GM18511 (cell line): ENCODE data around the gene BIRC5.

Experiments used
- ATAC-seq: cut with Tn5 transposase; IDR thresholded peaks from one replicate; pipeline ENCODE4 v1.9.1; 2021; ENCODE audit warnings: mild to moderate bottlenecking, moderate library complexity; ENCODE audit not compliant: unreplicated experiment

The BIRC5 gene

DNA sequence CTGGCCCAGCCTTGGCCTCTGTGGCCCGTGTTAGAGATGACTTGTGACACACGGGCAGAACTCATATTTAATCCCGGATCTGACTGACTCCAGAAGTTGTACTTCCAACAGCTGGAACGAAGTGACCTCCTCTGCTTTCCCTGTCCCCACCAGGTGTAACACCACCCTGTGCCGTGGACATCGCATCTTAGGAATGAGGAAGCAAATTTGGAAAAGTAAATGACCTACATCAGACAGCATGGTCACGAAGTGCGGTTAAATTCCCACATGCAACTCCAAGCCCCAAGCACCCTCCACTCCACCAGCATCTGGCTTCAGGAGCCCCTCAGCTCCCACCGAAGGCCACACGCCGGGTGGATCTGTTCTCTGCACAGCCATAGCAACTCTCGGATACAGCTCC lies 30.1 kb upstream of the BIRC5 start:
- ATAC-seq: no peak

DNA sequence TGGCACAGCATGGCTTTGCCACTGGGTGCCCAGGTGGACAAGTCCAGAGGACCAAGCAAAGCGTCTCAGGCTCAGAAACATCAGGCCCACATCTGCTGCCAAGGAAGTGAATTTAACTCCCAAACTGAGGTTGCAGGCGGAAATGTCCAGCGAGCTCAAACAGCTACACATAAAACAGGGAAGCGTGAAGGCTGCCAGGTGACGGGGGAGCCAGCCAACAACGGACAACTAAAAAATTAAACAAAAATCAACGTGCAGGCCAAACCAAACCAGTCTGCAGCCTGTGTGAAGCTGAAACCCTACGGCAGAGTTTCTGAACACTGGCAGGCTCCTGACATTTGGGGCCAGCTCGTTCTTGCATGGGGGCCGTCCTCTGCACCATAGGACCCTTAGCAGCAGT lies 29.7 kb upstream of the BIRC5 start:
- no peak for ATAC-seq

DNA sequence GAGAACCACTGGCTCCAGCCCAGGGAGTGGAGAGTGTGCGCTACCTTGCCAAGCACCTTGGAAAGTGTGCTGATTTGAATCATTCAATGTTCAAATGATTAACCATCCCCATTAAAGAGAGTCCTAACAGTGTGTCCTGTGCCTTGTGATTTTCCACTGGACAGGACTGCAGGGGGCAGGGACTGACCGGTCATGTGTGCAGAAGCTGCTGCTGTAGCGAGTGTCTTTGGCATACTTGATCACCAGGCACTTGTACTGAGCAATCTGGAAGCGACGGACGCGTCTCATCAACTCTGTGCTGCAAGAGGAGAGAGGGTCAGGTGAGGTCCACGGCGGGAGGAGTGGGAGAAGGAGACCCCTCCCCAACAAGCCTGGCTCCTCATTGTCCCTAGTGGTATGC lies 29.2 kb upstream of the BIRC5 start:
- ATAC-seq: no peak

DNA sequence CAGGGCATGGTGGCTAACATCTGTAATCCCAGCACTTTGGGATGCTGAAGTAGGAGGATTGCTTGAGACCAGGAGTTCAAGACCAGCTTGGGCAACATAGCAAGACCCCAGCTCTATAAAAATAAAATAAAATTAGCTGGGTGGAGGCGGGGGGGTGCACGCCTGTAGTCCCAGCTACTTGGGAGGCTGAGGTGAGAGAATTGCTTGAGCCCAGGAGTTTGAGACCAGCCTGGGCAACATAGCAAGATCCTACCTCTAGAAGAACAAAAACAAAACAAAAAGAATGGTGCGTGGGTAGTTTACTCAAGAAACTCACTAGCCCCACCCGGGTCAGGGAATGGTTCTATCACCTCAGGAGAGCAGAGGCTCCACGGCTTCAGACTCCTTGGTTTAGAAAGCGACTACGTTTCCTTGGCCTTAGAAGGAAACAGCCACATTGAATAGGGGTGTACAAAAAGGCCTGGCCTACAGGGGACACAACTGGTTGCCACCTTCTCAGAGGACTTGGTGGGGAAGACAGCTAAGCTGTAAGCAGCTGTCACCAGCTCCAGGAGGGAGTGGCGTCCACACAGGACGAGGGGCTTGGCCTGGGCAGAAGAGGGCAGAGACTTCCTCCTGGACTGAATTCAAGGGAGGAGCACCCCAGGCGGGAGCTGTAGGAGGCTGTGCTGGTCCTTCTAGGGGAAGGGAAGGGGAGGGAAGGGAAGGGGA lies 27.9 kb upstream of the BIRC5 start:
- no peak for ATAC-seq

DNA sequence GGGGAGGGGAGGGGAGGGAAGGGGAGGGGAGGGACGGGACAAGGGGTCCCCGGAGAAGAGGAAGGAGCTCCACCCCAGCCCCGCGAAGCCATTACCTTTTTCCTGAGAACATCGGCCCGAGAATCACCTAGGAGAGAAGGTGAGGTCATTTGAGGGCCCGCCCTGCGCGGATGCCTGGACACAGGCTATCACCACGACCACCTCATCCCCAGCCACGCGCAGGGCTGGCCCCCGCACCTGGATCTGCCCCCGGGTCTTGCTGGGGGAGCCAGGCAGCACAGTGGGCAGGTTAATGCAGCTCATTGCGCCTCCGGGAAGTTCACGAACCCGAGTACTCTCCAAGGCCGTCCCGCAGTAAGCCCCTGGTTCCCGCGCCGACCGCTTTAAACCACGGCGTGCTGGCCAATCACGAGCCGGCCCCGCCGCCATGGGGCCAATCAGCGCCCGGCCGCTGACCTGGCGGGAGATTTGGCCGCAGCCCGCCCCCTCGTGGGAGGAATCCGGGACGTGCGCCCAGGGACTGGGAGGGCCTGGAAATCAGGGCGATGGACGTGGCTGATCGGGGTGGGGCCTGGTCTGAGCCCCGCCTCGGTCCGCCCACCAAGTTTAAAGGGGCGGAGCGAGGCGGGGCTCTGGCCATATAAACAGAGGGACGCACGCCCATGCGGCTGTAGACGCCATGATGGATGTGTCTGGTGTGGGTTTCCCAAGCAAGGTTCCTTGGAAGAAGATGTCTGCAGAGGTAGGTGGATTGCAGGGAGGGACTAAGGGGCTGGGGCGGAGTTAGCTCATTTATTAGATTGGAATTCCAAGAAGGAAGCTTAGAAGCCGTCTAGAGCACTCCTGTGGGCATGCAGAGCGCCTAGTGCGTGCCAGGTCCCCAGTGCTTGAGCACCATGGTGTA lies 27.1 kb upstream of the BIRC5 start, which contains the start of the genes AFMID and TK1:
TSS of gene AFMID (plus strand) at position 671 of the 904 bp plus-strand sequence. CDS start at position 680, 9 bp downstream.
TSS of gene TK1 (minus strand) at position 361 of the 904 bp plus-strand sequence. CDS start at position 303, 58 bp downstream.
- ATAC-seq: peak; percentile 85

DNA sequence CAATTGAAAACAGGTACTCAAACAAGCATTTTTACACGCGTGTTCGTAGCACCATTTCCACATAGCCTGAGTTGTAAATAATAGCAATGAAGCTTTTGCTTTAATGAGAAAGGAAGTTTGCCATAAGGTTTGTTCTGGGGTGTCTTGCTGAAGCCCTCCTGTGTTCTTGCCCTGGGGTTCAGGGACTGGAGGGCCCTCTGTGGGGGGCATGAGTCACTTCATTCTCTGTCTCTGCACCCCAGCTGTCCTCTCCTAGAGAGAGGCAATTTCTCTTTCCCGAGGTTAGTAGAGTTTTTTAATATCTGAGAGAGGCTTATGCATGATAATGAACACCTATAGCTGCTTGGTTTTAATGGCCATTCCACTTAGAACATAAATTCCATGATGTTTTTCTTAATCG lies 17.3 kb upstream of the BIRC5 start:
- no peak for ATAC-seq

DNA sequence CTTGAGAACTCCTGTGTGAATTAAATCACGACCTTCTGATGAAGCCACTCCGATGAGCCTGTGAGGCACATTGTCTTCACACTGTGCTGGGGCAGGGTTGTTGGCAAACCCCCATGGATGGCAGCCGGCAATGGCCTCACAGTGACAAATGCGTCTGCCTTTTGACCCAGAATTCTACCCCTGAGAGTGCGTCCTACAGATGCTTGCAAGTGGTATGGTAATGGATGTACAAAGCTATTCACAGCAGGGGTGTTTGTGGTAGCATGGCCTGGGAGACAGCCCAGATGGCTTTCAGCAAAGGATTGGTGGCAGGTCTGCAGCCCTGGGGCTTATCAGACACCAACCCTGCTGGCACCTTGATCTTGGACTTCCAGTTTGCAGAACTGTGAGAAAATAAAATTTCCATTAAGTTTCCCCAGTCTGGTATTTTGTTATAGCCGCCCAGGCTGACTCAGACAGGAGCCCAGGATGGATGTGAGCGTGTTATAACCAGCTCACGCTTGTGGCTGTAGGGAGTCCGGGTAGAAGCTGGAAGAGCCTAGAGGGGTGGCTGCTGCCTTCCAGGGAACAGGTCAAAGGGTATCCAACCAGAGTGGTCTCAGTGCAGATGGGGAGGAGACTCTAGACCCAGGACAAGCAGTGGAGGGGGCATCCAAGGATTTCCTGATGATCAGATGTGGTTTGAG lies 16.8 kb upstream of the BIRC5 start:
- no peak for ATAC-seq

DNA sequence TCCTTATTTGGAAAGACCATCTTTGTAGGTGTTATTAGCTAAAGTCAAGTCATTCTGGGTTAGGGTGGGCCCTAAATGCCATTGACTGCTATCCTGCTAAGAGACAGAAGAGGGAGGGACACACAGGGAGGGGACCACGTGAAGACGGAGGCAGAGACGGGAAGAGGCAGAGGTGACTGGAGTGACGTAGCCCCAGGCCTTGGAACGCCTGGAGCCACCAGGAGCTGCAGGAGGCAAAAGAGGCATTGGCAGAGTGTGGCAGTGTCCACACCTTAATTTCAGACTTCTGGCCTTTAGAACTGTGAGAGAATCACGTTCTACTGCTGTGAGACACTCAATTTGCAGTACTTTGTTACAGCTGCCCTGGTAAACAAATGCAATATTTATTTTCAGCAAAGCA lies 13.6 kb upstream of the BIRC5 start:
- ATAC-seq: no peak

DNA sequence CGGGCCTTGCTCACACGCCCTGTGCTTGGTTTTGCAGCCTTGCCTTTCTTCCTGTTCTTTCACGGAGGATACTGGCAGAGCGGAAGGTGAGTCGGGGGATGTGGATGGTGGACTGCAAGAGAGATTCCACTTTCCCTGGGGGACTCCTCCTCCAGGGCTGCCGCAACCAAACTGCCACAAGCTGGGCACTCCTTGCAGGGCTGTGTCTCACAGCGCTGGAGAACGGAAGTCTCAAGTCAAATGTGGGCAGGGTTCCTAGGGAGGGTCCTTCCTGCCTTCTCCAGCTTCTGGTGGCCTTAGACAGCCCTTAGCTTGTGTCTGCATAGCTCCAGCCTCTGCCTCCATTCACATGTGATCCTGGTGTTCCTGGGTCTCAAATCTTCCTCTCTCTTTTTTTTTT lies 11.4 kb upstream of the BIRC5 start:
- ATAC-seq: no peak

DNA sequence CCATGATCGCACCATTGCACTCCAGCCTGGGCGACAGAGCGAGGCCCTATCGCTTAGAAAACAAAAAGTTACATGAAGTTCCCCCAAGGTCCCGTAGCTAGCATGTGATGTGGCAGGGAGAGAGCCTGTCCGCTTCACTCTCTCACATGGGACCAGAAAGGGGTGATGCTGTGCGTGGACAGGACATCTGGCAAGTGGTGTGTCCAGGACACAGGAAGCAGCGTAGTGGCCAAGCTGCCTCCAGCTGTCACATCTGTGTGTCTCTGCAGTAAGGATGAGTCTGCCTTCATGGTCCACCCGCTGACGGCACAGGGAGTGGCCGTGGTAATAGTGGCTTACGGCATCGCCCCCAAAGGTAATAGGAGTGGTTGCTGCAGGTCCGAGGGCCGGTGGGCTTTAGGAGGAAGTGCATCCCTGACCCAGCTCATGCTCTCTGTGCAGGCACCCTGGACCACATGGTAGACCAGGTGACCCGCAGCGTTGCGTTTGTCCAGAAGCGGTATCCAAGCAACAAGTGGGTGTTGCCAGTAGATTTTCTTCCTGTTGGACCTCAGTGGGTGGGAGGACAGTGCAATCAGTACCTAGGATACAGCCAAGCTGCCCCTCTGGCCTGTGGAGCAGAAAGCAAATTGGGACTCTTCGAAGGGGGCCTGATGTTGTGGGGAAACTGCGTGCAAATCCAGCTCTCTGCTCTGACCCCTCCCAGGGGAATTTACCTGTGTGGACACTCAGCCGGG lies 9.5 kb upstream of the BIRC5 start:
- no peak for ATAC-seq

DNA sequence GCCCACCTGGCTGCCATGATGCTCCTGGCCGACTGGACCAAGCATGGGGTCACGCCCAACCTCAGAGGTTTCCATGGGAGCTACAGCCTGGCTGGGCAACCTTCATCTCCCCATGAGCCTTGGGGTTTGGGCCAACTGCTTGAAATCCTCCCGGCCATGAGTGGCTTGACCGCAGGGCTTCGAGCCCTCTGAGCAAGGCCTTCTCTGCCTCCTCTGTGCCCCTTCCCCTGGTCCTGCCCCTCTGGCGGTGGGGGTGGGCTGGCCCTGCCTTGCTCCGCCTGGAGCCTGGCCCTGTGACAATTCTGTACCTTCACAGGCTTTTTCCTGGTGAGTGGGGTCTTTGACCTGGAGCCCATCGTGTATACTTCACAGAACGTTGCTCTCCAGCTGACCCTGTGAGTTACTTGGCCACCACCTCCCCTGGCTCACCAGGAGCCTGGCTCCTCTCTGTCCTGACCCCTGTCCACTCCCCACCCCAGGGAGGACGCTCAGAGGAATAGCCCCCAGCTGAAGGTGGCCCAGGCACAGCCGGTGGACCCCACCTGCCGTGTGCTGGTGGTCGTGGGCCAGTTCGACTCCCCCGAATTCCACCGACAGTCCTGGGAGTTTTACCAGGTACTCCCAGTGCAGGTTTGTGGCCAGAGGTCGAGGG lies 8.8 kb upstream of the BIRC5 start:
- ATAC-seq: no peak

DNA sequence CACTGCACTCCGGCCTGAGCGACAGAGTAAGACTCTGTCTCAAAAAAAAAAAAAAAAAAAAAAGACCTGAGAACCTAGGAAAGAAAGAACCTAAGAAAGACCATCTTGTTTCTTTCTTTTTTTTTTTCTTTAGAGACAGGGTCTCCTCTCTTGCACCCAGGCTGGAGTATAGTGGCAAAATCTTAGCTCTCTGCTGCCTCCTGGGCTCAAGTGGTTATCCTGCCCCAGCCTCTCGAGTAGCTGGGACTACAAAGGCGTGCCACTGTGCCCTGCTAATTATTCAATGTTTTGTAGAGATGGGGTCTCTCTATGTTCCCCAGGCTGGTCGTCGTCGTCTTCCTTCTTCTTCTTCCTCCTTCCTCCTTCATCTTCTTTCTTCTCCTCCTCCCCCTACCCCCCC lies 7.8 kb upstream of the BIRC5 start:
- no peak for ATAC-seq

DNA sequence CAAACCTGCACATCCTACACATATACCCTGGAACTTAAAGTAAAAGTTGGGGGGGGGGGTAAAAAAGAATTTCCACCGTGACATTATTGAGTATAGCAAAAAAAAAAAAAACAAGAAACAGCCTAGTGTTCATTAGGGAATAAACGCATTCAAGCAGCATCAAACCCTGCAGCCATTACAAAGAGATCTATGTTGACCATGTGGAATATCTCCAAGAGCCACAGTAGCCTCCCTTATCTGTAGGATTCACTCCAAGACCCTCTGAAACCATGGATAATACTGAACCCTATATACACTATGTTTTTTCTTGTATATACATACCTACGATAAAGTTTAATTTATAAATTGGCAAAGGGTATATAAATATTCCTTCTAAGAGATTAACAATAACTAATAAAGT lies 5.6 kb upstream of the BIRC5 start:
- ATAC-seq: no peak

DNA sequence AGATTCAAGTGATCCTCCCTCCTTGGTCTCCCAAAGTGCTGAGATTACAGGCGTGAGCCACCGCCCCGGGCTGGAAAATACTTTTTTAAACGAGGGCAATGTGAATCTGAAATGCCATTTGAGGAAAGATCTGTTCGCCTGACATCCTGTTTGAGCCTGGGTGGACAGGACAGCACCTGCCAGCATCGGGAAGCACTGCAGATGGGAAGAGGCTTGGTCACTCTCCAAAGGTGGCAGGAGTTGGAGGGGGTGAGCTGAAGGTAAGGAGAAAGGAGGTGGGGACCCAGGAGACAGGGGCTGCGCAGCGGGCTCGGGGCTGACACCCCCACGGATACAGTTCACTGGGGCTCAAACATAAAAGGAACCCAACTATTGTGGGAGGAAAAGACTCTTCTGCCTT lies 3.9 kb upstream of the BIRC5 start:
- no peak for ATAC-seq

DNA sequence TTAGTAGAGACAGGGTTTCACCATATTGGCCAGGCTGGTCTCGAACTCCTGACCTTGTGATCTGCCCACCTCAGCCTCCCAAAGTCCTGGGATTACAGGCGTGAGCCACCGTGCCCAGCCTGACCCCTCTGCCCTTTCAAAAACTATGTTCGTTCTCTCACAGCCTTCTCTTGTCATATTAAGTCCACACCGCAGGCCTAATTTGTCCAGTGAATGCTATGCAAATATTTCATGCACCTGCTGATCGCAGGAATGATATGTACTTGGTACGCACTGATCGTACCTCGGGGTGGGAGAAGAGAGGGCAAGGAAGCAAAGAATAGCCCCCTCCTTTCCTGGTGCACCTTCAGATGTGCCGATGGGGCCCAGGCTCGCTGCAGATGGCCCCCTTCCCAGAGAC lies 3.0 kb upstream of the BIRC5 start:
- no peak for ATAC-seq

DNA sequence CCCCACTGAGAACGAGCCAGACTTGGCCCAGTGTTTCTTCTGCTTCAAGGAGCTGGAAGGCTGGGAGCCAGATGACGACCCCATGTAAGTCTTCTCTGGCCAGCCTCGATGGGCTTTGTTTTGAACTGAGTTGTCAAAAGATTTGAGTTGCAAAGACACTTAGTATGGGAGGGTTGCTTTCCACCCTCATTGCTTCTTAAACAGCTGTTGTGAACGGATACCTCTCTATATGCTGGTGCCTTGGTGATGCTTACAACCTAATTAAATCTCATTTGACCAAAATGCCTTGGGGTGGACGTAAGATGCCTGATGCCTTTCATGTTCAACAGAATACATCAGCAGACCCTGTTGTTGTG lies 631 bp downstream of the BIRC5 start:
- no peak for ATAC-seq

DNA sequence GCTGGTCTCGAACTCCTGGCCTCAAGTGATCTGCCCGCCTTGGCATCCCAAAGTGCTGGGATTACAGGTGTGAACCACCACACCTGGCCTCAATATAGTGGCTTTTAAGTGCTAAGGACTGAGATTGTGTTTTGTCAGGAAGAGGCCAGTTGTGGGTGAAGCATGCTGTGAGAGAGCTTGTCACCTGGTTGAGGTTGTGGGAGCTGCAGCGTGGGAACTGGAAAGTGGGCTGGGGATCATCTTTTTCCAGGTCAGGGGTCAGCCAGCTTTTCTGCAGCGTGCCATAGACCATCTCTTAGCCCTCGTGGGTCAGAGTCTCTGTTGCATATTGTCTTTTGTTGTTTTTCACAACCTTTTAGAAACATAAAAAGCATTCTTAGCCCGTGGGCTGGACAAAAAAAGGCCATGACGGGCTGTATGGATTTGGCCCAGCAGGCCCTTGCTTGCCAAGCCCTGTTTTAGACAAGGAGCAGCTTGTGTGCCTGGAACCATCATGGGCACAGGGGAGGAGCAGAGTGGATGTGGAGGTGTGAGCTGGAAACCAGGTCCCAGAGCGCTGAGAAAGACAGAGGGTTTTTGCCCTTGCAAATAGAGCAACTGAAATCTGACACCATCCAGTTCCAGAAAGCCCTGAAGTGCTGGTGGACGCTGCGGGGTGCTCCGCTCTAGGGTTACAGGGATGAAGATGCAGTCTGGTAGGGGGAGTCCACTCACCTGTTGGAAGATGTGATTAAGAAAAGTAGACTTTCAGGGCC lies 5.5 kb downstream of the BIRC5 start:
- ATAC-seq: no peak

DNA sequence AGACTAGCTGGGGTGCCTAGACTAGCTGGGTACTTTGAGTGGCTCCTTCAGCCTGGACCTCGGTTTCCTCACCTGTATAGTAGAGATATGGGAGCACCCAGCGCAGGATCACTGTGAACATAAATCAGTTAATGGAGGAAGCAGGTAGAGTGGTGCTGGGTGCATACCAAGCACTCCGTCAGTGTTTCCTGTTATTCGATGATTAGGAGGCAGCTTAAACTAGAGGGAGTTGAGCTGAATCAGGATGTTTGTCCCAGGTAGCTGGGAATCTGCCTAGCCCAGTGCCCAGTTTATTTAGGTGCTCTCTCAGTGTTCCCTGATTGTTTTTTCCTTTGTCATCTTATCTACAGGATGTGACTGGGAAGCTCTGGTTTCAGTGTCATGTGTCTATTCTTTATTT lies 9.0 kb downstream of the BIRC5 start:
- ATAC-seq: no peak

DNA sequence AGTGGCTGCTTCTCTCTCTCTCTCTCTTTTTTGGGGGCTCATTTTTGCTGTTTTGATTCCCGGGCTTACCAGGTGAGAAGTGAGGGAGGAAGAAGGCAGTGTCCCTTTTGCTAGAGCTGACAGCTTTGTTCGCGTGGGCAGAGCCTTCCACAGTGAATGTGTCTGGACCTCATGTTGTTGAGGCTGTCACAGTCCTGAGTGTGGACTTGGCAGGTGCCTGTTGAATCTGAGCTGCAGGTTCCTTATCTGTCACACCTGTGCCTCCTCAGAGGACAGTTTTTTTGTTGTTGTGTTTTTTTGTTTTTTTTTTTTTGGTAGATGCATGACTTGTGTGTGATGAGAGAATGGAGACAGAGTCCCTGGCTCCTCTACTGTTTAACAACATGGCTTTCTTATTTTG lies 9.7 kb downstream of the BIRC5 start:
- no peak for ATAC-seq
